Measurements from ENCODE around the gene MACC1.
"Not testable (repeated sequence)": the region's sequence is repeated elsewhere in the genome, so short reads cannot be mapped to it uniquely, and the experiment has no call there.

MACC1 gene

DNA sequence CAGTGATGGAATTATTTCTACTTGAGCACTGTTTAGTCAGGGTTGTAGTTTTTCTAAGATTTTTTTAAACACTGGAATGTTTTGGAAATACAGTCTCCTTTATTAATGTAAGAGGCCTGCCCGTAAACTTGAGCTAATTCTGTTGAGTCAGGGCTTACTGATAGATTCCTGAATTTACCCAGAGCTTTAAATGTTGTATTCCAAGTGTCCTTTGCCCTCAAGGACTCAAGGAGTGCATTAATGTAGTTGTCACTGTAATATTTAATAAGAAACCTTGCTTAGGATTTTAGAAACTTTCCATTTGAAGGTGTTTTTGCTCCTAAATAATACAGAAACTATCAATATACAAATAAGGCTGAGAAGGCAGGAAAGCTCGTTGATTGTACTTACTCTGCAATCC, 89.2 kb downstream of the MACC1 start:
- DNase-seq (ENCODE audit: low read depth) = no peak

DNA sequence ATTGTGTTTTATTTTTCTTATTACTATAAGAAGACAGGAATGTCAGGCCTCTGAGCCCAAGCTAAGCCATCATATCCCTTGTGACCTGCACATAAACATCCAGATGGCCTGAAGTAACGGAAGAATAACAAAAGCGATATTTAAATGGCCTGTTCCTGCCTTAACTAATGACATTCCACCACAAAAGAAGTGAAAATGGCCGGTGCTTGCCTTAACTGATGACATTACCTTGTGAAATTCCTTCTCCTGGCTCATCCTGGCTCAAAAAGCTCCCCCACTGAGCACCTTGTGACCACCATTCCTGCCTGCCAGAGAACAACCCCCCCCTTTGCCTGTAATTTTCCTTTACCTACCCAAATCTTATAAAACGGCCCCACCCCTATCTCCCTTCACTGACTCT, 91.1 kb downstream of the MACC1 start:
- not testable (repeated sequence) for DNase-seq (ENCODE audit: low read depth)

DNA sequence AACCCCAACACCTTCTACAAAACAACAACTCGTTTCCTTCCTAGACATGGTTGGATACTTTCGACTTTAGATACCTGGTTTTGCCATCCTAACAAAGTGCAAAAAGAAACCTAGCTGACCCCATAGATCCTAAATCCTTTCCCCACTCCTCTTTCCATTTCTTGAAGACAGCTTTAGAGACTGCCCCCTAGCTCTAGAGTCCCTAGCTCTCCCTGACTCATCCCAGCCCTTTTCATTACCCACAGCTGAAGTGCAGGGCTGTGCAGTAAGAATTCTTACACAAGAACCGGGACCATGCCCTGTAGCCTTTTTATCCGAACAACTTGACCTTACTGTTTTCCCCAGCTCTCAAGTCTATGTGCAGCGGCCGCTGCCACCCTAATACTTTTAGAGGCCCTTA, 93.1 kb downstream of the MACC1 start:
- DNase-seq (ENCODE audit: low read depth) = not testable (repeated sequence)

DNA sequence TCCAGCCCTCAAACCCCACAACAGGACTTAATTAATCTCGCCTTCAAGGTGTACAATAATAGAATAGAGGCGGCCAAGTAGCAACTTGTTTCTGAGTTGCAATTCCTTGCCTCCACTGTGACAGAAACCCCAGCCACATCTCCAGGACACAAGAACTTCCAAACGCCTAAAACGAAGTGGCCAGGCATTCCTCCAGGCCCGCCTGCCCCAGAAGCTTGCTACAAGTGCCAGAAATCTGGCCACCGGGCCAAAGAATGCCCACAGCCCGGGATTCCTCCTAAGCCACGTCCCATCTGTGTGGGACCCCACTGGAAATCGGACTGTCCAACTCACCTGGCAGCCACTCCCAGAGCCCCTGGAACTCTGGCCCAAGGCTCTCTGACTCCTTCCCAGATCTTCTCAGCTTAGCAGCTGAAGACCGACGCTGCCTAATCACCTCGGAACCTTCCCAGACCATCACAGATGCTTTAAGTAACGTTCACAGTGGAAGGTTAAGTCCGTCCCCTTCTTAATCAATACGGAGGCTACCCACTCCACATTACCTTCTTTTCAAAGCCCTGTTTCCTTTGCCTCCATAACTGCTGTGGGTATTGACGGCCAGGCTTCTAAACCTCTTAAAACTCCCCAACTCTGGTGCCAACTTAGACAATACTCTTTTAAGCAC, 94.4 kb downstream of the MACC1 start:
- not testable (repeated sequence) for DNase-seq (ENCODE audit: low read depth)

DNA sequence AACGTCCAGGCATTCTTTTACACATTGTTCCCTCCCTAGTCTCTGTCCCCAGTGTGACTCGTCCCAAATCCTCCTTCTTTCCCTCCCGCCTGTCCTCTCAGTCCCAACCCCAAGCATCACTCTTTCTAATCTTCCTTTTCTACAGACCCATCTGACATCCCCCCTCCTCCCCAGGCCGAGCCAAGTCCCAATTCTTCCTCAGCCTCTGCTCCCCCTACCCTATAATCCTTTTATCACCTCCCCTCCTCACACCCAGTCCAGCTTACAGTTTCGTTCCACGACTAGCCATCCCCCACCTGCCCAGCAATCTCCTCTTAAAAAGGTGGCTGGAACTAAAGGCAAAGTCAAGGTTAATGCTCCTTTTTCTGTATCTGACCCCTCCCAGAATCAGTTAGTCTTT, 95.1 kb downstream of the MACC1 start:
- DNase-seq (ENCODE audit: low read depth) = no peak

DNA sequence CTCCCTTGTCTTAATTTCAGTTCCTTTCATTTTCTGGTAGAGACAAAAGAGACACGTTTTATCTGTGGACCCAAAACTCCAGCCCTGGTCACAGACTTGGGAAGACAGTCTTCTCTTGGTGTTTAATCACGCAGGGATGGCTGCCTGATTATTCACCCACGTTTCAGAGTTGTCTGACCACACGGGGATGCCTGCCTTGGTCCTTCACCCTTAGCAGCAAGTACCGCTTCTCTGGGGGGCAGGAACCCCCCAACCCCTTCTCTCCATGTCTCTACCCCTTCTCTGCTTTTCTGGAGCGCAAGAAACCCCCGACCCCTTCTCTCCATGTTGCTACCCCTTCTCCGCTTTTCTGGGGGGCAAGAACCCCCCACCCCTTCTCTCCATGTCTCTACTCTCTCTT, 95.8 kb downstream of the MACC1 start:
- DNase-seq (ENCODE audit: low read depth) = no peak

DNA sequence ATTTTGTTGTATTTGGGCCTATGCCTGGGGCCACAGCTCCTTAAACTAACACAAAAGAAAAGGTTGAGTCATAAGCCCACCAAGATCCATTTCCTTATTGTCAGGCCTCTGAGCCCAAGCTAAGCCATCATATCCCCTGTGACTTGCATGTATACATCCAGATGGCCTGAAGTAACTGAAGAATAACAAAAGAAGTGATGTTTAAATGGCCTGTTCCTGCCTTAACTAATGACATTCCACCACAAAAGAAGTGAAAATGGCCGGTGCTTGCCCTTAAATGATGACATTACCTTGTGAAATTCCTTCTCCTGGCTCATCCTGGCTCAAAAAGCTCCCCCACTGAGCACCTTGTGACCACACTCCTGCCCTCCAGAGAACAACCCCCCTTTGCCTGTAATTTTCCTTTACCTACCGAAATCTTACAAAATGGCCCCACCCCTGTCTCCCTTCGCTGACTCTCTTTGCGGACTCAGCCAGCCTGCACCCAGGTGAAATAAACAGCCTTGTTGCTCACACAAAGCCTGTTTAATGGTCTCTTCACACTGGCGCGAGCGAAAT, 96.5 kb downstream of the MACC1 start:
- not testable (repeated sequence) for DNase-seq (ENCODE audit: low read depth)

DNA sequence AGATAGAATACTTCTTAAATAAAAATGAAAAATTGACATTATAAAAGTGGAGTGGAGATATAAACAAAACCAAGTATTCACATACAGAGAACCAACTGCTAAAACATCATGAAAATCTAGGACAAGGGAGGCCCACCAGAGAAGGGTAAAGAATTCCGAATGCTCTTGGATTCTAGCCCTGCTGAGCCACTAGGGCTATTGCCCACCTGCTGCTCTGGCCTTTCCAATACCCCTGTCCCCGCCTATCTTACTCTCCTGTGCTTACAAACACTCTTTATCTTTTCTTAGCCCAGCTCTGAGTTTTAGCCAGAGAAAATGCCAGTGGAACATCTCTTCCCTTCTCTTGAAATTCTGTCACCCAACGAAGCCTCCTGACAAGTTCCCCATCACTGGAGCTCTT, 100.3 kb downstream of the MACC1 start:
- no peak for DNase-seq (ENCODE audit: low read depth)

DNA sequence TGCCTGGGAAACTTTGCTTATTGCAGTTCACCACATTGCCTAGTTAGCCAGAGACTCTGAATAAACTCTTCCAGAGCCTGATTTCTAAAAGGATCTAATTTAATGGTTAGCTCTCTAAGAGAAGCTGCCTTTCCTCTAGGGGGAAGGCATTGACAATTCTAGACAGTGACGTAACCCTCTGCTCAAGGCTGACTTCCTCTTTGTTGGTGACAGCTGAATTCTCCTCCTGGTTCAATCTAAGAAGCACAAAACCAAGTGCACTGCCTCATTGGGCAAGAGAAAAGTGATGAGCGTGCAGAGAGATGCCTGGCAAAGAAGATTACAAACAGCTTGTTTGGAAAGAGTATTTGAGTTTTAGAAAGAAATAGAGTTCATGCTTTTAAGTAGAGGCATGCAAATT, 102.7 kb downstream of the MACC1 start:
- DNase-seq (ENCODE audit: low read depth) = peak; percentile 29

DNA sequence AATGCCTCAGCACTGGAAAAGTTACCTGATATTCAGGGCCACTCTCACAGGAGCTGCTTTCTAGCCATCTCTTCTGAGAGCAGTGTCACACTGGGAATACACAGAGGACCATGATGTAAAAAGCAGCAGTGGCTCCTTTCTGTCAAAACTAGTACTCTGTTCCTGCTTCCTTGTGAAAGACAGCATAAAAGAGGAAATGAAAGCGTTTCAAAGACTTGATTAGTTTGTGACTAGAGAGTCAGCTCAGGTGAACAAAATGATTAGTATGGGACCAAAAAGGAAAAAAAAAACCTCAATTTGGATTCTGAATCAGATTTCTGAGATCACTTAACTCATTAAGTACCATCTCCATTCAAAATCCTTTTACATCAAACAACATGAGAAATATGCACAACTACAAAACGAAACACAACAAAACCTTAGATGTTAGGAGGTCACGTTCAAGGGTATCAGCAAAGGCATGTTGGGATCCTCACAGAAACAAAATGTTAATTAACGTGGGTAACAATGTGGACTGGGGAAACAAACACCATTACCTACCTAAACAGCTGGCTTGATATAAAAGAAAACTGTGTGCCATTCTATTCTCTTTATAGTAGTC, 103.7 kb downstream of the MACC1 start:
- DNase-seq (ENCODE audit: low read depth) = no peak

DNA sequence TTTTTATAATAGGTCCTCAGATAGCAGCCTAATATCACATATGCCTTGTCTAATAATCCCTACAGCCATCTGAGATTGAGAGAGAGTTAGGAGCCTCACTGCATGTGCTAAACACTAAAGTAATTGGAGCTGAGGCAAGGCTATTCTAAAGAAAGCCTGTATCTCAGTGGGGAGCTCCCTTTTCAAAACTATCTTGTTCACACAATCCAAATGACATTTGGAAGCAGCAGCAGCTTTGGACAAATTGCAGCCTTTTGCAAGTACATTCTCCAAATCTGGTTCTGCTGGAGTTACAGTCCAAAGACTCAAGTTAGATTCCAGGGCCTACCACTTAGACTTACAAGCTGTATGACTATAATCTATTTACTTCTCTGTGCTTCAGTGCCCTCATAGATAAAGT, 104.5 kb downstream of the MACC1 start:
- DNase-seq (ENCODE audit: low read depth) = no peak

DNA sequence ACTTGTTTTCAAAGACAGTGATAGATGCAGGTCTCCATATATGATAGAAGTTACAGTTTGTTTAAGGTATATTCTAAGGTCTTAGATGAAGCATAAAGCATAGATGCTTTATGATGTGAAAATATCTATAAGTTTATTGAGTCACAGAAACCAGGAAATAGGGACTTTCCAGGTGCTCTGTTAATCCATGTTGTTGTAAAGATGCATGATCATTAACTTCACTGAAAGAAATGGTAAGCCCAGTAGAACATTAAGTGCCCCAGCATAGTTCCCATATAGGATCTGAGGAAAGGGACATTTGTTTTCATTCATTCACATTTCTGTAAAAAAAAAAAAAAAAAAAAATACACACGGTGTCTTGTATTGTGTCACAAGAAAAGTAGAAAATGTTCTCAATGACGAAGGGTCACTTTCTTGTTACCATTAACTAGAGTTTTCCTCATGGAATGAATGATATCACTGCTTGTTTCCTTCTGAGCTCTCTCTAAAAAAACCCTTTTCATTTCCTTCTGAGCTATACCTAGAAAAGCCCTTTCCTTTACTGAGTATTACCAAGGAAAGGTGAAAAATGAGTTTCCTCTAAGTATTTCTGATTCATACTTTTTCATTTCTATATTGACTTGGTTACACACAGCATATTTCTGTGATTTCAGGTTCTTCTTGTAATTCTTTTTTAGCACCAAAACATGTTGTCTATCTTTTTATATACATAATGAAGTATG, 105.2 kb downstream of the MACC1 start:
- no peak for DNase-seq (ENCODE audit: low read depth)

DNA sequence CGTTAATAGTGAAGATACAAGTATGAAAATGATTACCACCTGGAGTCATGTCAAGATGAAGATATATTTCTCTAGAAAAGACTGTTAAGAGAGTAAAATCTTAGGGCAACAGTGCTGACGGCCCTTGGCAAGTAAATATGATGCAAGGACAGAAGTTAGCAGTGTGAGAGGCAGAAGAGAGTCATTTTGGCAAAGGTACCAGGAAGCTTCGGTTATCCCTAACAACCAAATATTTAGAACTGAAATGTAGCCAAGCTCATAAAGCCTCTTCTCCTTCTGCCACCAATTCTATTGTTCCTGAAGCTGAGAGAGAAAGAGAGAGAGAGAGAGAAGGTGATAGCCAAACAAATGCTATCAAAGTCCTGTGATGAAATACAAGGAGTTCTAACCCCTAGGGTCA, 109.6 kb downstream of the MACC1 start:
- peak; percentile 61 for DNase-seq (ENCODE audit: low read depth)

DNA sequence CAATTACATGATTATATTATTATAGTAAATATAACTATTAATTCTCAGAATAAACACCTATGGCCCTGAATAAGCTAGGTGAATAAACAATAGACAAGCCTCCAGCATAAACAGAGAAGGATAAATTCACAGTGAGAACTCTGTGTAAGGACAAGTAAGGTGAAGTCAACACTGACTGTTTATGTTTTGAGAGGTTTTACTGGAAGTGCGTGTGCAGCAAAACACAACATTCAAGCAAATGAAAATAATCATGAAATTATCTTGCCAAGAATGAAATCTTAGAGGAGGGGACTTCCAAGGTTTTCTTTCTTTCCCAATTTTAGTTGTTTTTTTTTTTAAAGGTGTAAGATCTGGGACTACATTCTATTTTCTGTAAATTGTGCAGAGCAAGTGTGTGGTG, 112.5 kb downstream of the MACC1 start:
- DNase-seq (ENCODE audit: low read depth) = no peak

DNA sequence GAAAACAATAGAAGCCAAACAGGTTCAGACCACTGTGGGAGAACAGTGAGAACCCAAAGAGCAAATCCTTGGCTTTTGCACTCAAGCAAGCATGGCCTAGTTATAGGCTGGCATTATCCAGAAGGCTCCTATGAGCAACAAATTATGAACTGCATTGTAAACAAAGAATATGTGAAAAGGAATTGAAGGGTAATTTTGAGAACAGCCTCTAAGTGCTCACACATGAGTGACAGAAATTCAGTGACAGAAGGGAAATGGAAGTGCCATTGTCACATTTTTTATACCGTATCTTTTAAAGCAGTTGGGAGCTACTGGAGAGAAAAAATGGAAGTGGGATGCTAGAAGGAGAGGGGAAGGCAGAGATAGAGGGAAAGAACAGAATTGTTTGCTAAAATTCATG, 114.2 kb downstream of the MACC1 start:
- DNase-seq (ENCODE audit: low read depth) = no peak

DNA sequence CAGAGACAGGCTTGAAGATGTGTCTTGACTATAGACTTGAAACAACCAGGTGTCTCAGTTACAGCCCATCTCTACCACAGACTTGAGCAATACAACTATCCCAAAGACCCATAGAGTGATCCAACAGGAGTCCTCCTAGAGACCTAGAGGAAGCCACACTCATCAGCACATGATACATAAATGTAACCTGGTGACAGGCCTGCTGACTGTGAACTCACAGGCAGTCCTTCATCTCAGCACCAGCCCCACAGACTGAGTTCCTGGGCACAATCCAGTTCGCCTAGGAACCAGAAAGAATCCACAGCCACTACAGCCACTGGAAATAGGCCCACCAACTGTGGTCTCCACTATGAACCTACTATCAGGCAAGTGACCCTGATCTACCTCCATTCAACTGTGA, 121.3 kb downstream of the MACC1 start:
- no peak for DNase-seq (ENCODE audit: low read depth)

DNA sequence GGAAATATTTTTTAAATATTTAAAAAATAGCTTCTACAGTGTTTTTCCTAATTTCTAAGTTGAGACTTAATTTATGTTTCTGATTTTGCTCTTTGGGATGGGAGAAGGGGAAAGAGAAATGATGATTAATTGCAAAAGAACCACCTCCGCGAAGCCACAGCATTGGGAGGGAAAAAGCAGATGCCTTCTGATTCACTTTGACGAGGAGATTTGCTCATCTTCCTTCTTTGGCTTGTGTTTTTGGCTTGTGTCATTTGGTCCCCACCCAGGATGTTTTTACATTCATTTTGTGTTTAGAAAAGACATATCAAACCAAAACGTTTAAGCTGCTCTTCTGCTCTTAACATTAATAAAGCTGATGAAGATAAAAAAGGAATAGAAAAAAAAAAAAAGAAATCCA, 121.7 kb downstream of the MACC1 start:
- no peak for DNase-seq (ENCODE audit: low read depth)

DNA sequence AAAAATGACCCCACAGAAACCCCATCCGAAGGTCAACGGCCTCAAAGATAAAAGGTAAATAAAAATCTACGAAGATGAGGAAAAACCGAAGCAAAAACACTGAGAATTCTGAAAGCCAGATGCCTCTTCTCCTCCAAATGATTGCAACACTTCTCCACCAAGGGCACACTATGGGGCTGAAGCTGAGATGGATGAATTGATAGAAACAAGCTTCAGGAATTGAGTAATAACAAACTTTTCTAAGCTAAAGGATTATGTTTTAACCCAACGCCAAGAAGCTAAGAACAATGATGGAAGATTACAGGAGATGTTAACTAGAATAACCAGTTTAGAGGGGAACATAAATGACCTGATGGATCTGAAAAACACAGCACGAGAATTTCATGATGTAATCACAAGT, 127.8 kb downstream of the MACC1 start:
- no peak for DNase-seq (ENCODE audit: low read depth)

DNA sequence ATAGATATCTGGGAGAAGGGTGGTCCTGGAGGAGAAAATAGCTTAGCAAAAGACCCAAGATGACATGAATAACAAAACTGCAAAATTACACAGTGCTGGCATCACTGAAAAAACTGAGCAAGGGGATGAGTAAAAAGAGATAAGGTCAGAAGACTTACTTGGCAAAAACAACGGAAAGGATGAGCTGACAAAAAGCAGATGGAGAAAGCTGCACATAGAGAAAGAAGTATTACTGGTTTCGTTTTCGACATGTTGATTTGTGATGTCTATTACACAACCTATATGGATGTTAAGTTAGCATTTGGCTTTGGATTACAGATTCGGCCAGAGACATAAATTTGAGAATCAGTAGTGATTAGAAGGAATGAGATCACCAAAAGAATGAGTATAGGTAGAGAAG, 132.1 kb downstream of the MACC1 start:
- DNase-seq (ENCODE audit: low read depth) = no peak

All from GM04503 (cell line).